Activated naive CD4-positive, alpha-beta T cell (primary cell): ENCODE measurements around the gene PPP1R12A.

Experiments
- DNase-seq, 4 experiments: peaks; one replicate each; lab custom pipeline; 2025; lab: John Stamatoyannopoulos, UW

Gene PPP1R12A

DNA sequence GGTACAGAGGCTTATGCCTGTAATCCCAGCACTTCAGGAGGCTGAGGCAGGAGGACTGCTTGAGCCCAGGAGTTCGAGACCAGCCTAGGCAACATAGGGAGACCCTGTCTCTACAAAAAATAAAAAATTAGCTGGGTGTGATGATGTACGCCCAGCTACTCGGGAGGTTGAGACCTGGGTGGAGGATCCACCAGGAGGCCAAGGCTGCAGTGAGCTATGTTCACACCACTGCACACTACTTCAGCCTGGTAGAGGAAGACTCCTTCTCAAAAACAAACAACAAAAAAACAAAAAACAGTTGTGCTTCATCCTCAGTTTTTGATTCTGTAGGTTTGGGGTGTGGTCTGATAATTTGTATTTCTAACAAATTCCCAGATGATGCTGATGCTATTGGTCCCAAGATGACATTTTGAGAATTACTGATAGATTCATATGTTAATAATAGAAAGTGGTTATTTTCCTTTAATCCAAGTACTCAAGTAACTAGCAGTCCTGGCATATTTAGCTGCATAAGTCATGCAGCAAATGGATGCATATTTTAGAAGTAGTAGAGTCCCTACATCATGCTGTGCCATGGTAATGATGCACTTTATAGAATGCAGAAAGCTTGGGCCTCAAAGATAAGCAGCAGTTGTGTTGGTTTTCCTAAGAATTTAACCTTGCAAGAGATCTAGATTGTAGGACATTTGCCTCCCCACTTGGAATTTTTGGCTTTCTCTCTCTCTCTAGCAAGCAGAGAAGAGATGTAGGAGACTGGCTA is 168.0 kb downstream of the PPP1R12A start:
- no peak for DNase-seq

DNA sequence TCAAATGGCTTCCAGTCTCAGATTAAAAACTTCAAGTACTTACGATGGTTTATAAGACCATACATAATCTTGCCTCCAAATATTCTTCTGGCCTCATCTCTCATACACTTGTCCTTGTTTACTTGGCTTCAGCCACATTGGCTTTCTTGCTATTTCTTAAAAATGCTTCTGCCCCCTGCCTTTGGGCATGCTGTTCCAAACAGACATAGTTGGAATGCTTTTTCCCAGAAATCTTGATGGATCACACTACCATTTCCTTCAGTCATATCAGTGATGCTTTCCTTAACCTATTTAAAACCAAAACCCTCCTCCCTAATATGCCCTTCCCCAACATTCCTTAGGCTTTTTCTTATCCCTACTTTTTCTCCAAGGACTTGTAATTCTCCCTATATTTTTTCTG is 169.7 kb downstream of the PPP1R12A start:
- DNase-seq: no peak

DNA sequence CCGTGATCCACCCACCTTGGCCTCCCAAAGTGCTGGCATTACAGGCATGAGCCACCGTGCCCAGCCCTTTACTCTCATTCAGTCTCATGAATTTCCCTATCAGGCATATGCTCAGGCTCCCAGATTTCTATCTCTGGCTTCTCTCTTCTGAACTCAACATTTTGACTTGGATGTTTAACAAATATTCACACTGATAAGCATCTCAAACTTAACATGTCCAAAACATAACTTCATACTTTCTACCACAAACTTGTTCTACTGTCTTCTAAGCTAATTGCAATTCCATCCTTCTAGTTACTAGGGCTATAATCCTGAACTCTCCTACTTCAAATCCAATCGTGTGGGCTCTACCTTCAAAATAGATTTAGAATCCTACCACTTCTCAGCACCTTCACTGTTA is 170.3 kb downstream of the PPP1R12A start:
- DNase-seq: no peak

DNA sequence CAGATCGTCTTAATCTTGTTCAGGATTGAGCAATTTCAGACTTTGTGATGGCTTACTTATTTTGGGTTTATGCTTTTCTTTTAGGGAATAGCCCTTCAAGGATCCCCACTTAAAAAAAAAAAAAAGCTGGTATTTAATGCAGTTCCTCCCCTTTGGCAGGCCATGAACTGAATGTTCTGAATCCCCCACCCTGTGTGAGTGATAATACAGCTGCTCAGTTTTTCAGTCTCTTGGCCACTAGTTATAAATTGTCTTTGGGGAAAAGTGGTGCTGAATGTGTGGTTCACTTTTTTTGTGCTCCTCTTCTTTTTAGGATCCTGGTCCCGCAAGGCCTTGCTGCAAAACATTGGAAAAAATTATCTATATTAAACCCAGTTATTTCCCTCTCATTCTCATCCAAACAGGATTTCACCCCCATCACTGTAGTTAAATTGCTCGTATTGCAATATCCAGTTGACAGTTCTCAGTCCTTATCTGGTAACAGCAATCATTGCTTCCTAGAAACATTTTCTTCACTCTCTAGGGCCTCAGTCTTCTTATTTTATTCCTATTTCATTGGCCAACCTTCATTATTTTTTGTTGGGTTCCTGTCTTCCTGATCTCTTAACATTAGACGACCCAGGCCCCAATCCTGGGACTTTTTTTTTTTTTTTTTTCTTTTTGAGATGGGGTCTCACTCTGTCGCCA is 171.0 kb downstream of the PPP1R12A start:
- DNase-seq: no peak

DNA sequence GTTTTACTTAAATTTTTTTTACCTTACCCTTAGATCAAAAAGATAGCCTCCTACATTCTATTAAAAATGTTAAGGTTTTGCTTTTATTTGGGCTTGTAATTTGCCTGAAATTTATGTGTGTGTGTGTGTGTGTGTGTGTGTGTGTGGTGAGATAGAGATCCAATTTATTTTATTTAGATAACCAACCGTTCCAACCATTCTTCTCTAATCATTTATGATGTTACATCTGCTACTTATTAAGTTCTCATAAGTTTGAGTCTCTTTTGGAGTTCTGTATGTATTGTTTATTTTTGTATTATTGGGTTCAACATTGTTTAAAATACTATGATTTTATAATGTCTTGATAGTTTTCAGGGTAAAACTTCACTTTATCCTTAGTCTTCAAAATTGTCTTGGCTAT is 173.6 kb downstream of the PPP1R12A start:
- no peak for DNase-seq

DNA sequence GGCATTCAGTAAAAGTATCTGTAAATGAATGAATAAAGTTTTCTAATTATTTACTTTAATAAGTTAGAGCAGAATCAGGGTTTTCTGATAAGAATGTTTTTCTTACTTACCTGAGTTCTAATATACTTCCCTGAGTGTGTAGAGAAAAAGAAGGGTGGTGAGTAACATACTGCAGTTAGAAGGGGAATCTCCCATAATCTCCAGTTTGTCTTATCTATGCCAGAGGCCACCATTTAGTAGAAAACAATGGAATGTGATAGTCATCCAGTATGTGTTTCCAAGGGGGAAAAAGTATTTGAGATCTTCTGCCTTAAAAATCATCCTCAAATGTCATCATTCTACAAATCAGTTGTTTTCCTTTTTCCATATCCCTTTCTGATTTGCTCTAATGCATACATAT is 187.6 kb downstream of the PPP1R12A start:
- DNase-seq: no peak

DNA sequence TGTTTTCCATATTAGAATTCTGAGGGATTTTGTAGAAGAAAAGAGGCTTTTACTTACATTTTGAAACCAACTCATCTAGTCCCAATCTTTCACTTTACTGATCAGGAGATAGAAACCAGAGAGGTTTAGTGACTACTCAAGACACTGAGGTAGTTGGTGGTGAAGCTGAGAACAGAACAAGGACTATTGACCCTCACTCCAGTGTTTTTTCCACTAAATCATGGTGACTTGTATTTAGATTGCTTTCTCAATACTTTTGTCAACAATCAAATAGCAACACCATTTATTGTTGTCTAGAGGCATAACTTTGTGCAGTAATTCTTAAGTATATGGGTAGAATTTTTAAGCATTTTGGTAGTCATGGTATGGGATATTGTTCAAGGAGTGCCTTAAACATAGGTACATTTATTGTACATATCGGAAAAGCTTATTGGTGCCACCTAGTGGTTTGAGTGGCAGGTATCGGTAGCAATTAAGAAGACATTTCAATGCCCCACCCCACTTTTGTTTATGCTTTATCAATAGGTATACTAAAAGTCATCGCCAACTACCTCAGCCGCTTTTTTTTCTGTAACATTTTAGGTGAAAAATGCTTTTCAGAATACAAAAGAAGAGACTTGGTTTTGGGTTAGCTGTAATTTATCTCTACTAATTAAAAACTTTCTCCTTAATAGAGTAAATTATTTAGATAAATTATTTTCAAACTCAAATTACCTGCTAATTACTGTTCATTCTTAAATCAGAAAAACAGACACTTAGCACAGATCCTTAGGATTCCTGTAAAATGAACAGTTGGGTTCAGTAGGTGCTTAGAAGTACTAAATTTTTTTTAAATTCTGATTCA is 196.8 kb downstream of the PPP1R12A start:
- DNase-seq: no peak

DNA sequence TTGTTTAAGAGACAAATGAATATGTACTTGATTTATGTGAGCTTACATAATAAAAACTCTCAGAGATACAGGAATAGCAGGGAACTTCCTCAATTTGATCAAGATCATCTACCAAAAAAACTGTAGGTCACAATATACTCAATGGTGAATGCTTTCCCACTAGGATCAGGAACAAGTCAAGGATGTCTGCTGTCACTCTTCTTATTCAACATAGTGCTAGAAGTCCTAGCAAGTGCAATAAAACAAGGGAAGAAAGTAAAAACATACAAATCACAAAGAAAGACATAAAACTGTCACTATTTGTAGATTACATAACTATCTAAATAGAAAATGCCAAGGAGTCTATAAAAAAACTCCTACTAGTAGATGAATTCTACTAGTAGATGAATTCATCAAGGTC is 202.3 kb downstream of the PPP1R12A start:
- DNase-seq: no peak

DNA sequence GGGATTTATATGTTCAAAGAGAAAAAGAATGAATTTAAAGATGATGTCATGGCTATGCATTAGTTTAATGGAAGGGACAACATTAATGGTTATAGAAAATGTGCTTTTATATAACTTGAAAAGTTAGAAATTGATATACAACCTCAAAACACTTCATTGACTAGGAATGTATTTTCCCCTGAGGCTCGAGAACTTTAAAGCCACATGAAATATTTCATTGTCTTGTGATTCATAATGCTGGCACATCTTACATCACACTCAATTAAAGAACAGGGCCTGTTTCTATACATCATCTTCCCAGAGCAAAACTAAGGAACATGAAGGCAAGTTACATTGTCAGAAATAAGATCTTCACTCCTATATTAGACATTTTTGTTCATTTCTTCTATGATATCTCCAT is 208.9 kb downstream of the PPP1R12A start:
- DNase-seq: no peak
